ENCODE results near the gene USPL1. TPM values are rescaled to one million over a fixed set of nuclear protein-coding genes. Genes with fewer than 3 reads are reported as not detected.

USPL1 gene
- total RNA-seq, 1 experiment from 2014 or later: 23.4 TPM

DNA sequence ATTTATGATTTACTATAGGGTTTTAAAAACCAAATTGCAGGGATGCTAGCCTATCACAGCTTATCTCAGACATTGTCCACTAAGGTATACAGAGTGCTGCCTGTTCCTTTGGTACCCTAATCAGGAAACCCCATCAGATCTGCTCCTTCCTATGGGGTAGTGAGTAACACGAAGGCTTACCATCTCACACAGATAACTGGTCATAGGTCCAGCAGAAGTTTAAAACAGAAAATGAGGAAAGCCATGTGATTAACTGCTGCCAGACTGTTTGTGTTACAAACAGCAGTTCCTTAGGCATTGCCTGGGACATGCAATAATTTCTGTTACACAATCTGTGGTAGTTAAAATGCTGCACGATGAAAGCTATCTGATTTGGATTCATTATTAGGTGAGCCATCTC is 64.1 kb downstream of the USPL1 start:
- CTCF ChIA-PET: no interaction called here
- no peak overlapping the region for H3K4me3 ChIP-seq (ENCODE audit: low read depth, low read length)
- POLR2A ChIA-PET: no interaction called here
- Mint-ChIP-seq H3K36me3 (ENCODE audit: insufficient read depth, unreplicated experiment) (no peaks in the 10 kb centered on the region), H3K4me1 (ENCODE audit: low read depth, unreplicated experiment) (no peaks in the 10 kb centered on the region), H3K9me3 (ENCODE audit: unreplicated experiment) (no peaks in the 10 kb centered on the region), H3K27me3 (ENCODE audit: insufficient read depth, unreplicated experiment) (no peaks in the 10 kb centered on the region), H3K27ac (ENCODE audit: unreplicated experiment) (no peak overlapping the region), H3K4me3 (ENCODE audit: unreplicated experiment) (no peak overlapping the region)
- TF ChIP-seq, protein P1, sequence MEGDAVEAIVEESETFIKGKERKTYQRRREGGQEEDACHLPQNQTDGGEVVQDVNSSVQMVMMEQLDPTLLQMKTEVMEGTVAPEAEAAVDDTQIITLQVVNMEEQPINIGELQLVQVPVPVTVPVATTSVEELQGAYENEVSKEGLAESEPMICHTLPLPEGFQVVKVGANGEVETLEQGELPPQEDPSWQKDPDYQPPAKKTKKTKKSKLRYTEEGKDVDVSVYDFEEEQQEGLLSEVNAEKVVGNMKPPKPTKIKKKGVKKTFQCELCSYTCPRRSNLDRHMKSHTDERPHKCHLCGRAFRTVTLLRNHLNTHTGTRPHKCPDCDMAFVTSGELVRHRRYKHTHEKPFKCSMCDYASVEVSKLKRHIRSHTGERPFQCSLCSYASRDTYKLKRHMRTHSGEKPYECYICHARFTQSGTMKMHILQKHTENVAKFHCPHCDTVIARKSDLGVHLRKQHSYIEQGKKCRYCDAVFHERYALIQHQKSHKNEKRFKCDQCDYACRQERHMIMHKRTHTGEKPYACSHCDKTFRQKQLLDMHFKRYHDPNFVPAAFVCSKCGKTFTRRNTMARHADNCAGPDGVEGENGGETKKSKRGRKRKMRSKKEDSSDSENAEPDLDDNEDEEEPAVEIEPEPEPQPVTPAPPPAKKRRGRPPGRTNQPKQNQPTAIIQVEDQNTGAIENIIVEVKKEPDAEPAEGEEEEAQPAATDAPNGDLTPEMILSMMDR (IDR thresholded peaks at IDR 0.05; ENCODE audit: insufficient read depth in 1 of 2, low read depth in 1 of 2, low read length in 1 of 2, severe bottlenecking in 1 of 2, unreplicated experiment in 1 of 2): no peak
- no TSS peak for BruUV-seq (replicated peaks)
- no peaks in the 10 kb centered on the region for H3K9me3 ChIP-seq
- intact Hi-C loops (cut with micrococcal nuclease; ENCODE audit: unreplicated experiment): no loop called here
- DNase-seq: no peak
- no peaks in the 10 kb centered on the region for H3K4me1 ChIP-seq
- no peaks in the 10 kb centered on the region for H3K36me3 ChIP-seq (ENCODE audit: control insufficient read depth, insufficient read depth, low read length)
- no peaks in the 10 kb centered on the region for H3K27me3 ChIP-seq (replicated peaks; ENCODE audit: control insufficient read depth, insufficient read depth, low read length)

DNA sequence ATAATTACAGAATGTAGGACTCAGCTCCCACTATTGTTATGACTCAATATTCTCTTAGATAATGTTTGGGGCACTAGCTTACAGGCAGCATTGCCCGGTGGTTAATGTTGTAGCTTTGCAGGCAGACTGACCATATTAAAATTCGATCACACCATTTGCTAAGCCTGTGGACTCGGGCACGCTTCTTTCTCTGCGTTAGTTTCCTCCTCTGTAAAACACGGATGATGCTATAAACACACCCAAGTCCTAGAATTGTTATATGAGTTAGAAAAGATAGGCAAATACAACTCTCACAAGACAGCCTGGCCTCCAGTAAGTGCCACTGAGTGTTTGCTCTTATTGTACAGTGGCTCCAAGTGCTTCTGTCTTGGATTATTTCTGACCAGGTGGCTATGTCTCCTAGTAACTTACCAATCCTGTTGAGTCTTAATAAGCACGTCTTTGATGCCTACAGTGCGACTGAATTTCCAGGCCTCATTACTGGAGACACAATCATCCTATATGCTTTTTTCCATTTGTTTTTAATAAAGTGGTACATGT is 67.7 kb downstream of the USPL1 start:
- no peaks in the 10 kb centered on the region for H3K9me3 Mint-ChIP-seq (ENCODE audit: unreplicated experiment)

DNA sequence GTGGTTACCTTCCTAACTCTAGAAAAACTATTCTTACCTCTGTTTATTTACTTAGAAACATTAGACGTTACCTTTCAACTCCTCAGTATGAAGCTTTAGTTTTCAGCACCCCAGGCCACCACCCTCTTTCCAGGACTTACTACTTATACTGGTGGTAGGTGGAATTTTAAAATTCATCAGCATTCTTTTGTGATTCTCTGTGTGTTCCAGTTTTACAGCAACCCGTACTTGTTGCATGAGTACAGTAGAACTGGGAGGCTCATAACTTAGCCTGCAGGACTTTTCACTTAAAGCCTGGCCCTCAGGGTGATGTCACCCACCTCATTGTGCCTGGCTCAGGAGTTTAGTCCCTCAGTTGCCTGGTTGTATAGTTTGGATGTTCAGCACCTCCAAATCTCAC is 68.3 kb downstream of the USPL1 start:
- no TSS peak for BruUV-seq (replicated peaks)
- Mint-ChIP-seq H3K36me3 (ENCODE audit: insufficient read depth, unreplicated experiment) (no peaks in the 10 kb centered on the region), H3K4me1 (ENCODE audit: low read depth, unreplicated experiment) (no peaks in the 10 kb centered on the region), H3K27ac (ENCODE audit: unreplicated experiment) (no peak overlapping the region), H3K4me3 (ENCODE audit: unreplicated experiment) (no peak overlapping the region), H3K9me3 (ENCODE audit: unreplicated experiment) (no peaks in the 10 kb centered on the region), H3K27me3 (ENCODE audit: insufficient read depth, unreplicated experiment) (no peaks in the 10 kb centered on the region)
- DNase-seq: no peak
- Histone ChIP-seq H3K4me1 (no peaks in the 10 kb centered on the region), H3K9me3 (0 out of 2 replicates have a peak, but pooled peaks cover 3% of the 10 kb centered on the region), H3K27me3 (replicated peaks; ENCODE audit: control insufficient read depth, insufficient read depth, low read length) (no peaks in the 10 kb centered on the region), H3K36me3 (ENCODE audit: control insufficient read depth, insufficient read depth, low read length) (no peaks in the 10 kb centered on the region), H3K4me3 (ENCODE audit: low read depth, low read length) (no peak overlapping the region)
- intact Hi-C loops (cut with micrococcal nuclease; ENCODE audit: unreplicated experiment): no loop called here
- ChIA-PET POLR2A (no interaction called here), CTCF (no interaction called here)
- TF ChIP-seq, protein P1 (IDR thresholded peaks at IDR 0.05; ENCODE audit: insufficient read depth in 1 of 2, low read depth in 1 of 2, low read length in 1 of 2, severe bottlenecking in 1 of 2, unreplicated experiment in 1 of 2): no peak

More for the DNA sequence above, 67.7 kb downstream of the USPL1 start:
- POLR2A ChIA-PET: no interaction called here
- H3K27me3 ChIP-seq (replicated peaks; ENCODE audit: control insufficient read depth, insufficient read depth, low read length): no peaks in the 10 kb centered on the region
- Mint-ChIP-seq H3K4me1 (ENCODE audit: low read depth, unreplicated experiment) (no peaks in the 10 kb centered on the region), H3K4me3 (ENCODE audit: unreplicated experiment) (no peak overlapping the region), H3K27ac (ENCODE audit: unreplicated experiment) (no peak overlapping the region), H3K36me3 (ENCODE audit: insufficient read depth, unreplicated experiment) (no peaks in the 10 kb centered on the region), H3K27me3 (ENCODE audit: insufficient read depth, unreplicated experiment) (no peaks in the 10 kb centered on the region)
- no TSS peak for BruUV-seq (replicated peaks)
- DNase-seq: no peak
- H3K36me3 ChIP-seq (ENCODE audit: control insufficient read depth, insufficient read depth, low read length): no peaks in the 10 kb centered on the region
- CTCF ChIA-PET: no interaction called here
- 0 out of 2 replicates have a peak, but pooled peaks cover 3% of the 10 kb centered on the region for H3K9me3 ChIP-seq
- intact Hi-C loops (cut with micrococcal nuclease; ENCODE audit: unreplicated experiment): no loop called here
- H3K4me3 ChIP-seq (ENCODE audit: low read depth, low read length): no peak overlapping the region
- TF ChIP-seq, protein P1 (IDR thresholded peaks at IDR 0.05; ENCODE audit: insufficient read depth in 1 of 2, low read depth in 1 of 2, low read length in 1 of 2, severe bottlenecking in 1 of 2, unreplicated experiment in 1 of 2): no peak
- no peaks in the 10 kb centered on the region for H3K4me1 ChIP-seq

Data from Caco-2 (cell line).